HEK293 (cell line): ENCODE results near the gene TGFB1I1.

Source experiments
- CTCF ChIA-PET: fragments of 350-600 bp; formaldehyde crosslinking; extraction: SDS; loops from one replicate; lab custom pipeline; 2021; ENCODE audit warnings: antibody characterized with exemption; lab: Yijun Ruan, JAX
- POLR2A ChIA-PET: fragments of 300-600 bp; formaldehyde crosslinking; extraction: SDS; loops from one replicate; lab custom pipeline; 2020; ENCODE audit warnings: antibody characterized with exemption, inconsistent platforms; lab: Yijun Ruan, JAX
- H3K27ac ChIP-seq: fragments of 200-500 bp; sonication (Bioruptor generic); 2 replicates; pipeline ENCODE4 v1.5.1; 2014; ENCODE audit warnings: low read depth, low read length, control low read depth, inconsistent platforms; ENCODE audit errors: extremely low read depth
- H3K36me3 ChIP-seq, 2 experiments: fragments of 200-500 bp in 1 of 2; sonication (Bioruptor generic) in 1 of 2; 1 replicate in 1 of 2; 2 replicates in 1 of 2; pipeline ENCODE4 v1.5.1; 2014 to 2017; ENCODE audit warnings: inconsistent platforms in 2 of 2, low read length in 2 of 2; ENCODE audit not compliant: control insufficient read depth in 2 of 2, insufficient read depth in 1 of 2
- H3K4me1 ChIP-seq: fragments of 200-500 bp; sonication (Bioruptor generic); 2 replicates; pipeline ENCODE4 v1.5.1; 2014; ENCODE audit warnings: mild to moderate bottlenecking, low read length, inconsistent platforms; ENCODE audit not compliant: control insufficient read depth, insufficient read depth
- H3K4me3 ChIP-seq: 2 replicates; pipeline ENCODE4 v1.5.1; 2011; ENCODE audit warnings: low read depth, mild to moderate bottlenecking, control low read depth, low read length, moderate library complexity
- H3K9me3 ChIP-seq: fragments of 200-500 bp; sonication (Bioruptor generic); 2 replicates; pipeline ENCODE4 v1.5.1; 2014; ENCODE audit warnings: low read depth, low read length, inconsistent platforms; ENCODE audit not compliant: control insufficient read depth, insufficient read depth
- GLI2 ChIP-seq: fragments of 450-650 bp; formaldehyde crosslinking; IDR thresholded peaks from 2 replicates; pipeline ENCODE4; 2017; ENCODE audit warnings: missing biosample characterization, missing genetic modification characterization, low read depth, borderline replicate concordance
- KLF1 ChIP-seq: fragments of 450-650 bp; formaldehyde crosslinking; IDR thresholded peaks from 2 replicates; pipeline ENCODE4 v1.5.1; 2016; ENCODE audit warnings: missing biosample characterization, missing genetic modification characterization
- OVOL3 ChIP-seq: fragments of 450-650 bp; formaldehyde crosslinking; IDR thresholded peaks from 2 replicates; pipeline ENCODE4 v1.5.1; 2016; ENCODE audit warnings: missing biosample characterization, missing genetic modification characterization
- REST ChIP-seq: fragments of 450-650 bp; formaldehyde crosslinking; IDR thresholded peaks from 2 replicates; pipeline ENCODE4 v1.5.1; 2016; ENCODE audit warnings: missing biosample characterization, missing genetic modification characterization
- ZBTB17 ChIP-seq: fragments of 450-650 bp; formaldehyde crosslinking; IDR thresholded peaks from 2 replicates; pipeline ENCODE4 v1.5.1; 2016; ENCODE audit warnings: missing biosample characterization, missing genetic modification characterization
- ZBTB48 ChIP-seq: fragments of 450-650 bp; formaldehyde crosslinking; IDR thresholded peaks from 2 replicates; pipeline ENCODE4 v1.5.1; 2016; ENCODE audit warnings: missing biosample characterization, missing genetic modification characterization
- ZBTB49 ChIP-seq: fragments of 450-650 bp; formaldehyde crosslinking; IDR thresholded peaks from 2 replicates; pipeline ENCODE4 v1.5.1; 2016; ENCODE audit warnings: missing biosample characterization, missing genetic modification characterization, low read depth
- ZIC2 ChIP-seq: fragments of 450-650 bp; formaldehyde crosslinking; IDR thresholded peaks from 2 replicates; pipeline ENCODE4 v1.5.1; 2016; ENCODE audit warnings: missing biosample characterization, missing genetic modification characterization
- ZNF133 ChIP-seq: fragments of 450-650 bp; formaldehyde crosslinking; IDR thresholded peaks from 2 replicates; pipeline ENCODE4 v1.5.1; 2016; ENCODE audit warnings: missing biosample characterization, missing genetic modification characterization
- ZNF19 ChIP-seq: fragments of 450-650 bp; formaldehyde crosslinking; IDR thresholded peaks from 2 replicates; pipeline ENCODE4; 2016; ENCODE audit warnings: missing biosample characterization, missing genetic modification characterization, low read depth
- ZNF362 ChIP-seq: fragments of 450-650 bp; formaldehyde crosslinking; IDR thresholded peaks from 2 replicates; pipeline ENCODE4 v1.5.1; 2016; ENCODE audit warnings: missing biosample characterization, missing genetic modification characterization
- ZNF398 ChIP-seq: fragments of 450-650 bp; formaldehyde crosslinking; IDR thresholded peaks from 2 replicates; pipeline ENCODE4 v1.5.1; 2017; ENCODE audit warnings: missing biosample characterization, missing genetic modification characterization
- ZNF473 ChIP-seq: fragments of 450-650 bp; formaldehyde crosslinking; IDR thresholded peaks from 2 replicates; pipeline ENCODE4 v1.5.1; 2017; ENCODE audit warnings: missing biosample characterization, missing genetic modification characterization
- ZNF555 ChIP-seq: fragments of 450-650 bp; formaldehyde crosslinking; conservative IDR thresholded peaks from 2 replicates; pipeline ENCODE4 v1.5.1; 2017; ENCODE audit warnings: missing biosample characterization, mild to moderate bottlenecking, missing genetic modification characterization, inconsistent platforms
- ZNF626 ChIP-seq: fragments of 450-650 bp; sonication (Bioruptor Pico); formaldehyde crosslinking; IDR thresholded peaks from 2 replicates; pipeline ENCODE4 v1.5.1; 2018; ENCODE audit warnings: missing biosample characterization, missing genetic modification characterization, inconsistent platforms
- ZNF654 ChIP-seq: fragments of 450-650 bp; formaldehyde crosslinking; IDR thresholded peaks from 2 replicates; pipeline ENCODE4 v1.5.1; 2016; ENCODE audit warnings: low read depth, missing biosample characterization, missing genetic modification characterization
- ZNF664 ChIP-seq: fragments of 450-650 bp; formaldehyde crosslinking; IDR thresholded peaks from 2 replicates; pipeline ENCODE4 v1.5.1; 2016; ENCODE audit warnings: missing biosample characterization, missing genetic modification characterization
- ZNF701 ChIP-seq: fragments of 450-650 bp; formaldehyde crosslinking; IDR thresholded peaks from 2 replicates; pipeline ENCODE4 v1.5.1; 2016; ENCODE audit warnings: missing biosample characterization, missing genetic modification characterization
- ZNF707 ChIP-seq: fragments of 450-650 bp; formaldehyde crosslinking; IDR thresholded peaks from 2 replicates; pipeline ENCODE4 v1.5.1; 2016; ENCODE audit warnings: missing biosample characterization, missing genetic modification characterization

The TGFB1I1 gene

GRCh38 chr16:31461201-31461920 lies 10.6 kb upstream of the TGFB1I1 start:
- no peak overlapping the region for H3K27ac ChIP-seq
- ChIA-PET CTCF (interaction anchor here (0.8 to 2.4 kb wide), 15 partner anchors 7 to 508 kb away, joined by 3 to 13 read pairs (median 5); partner anchors contain the start of genes SLC5A2 and ZNF843), POLR2A (interaction anchor here (0.9 to 2.0 kb wide), 4 partner anchors 11 to 387 kb away, joined by 3 to 10 read pairs (median 4); partner anchors contain the start of genes KAT8, RUSF1, TGFB1I1 and ZNF646)
- H3K4me1 ChIP-seq: 0 out of 2 replicates have a peak, but pooled peaks cover 3% of the 10 kb centered on the region
- no peak overlapping the region for H3K4me3 ChIP-seq
- TF ChIP-seq GLI2 (tag by site-specific recombination) (no peak), ZBTB49 (tag by site-specific recombination) (no peak), REST (tag by site-specific recombination) (no peak), ZNF398 (tag by site-specific recombination) (no peak), ZNF133 (no peak), ZNF555 (no peak), ZNF654 (tag by site-specific recombination) (no peak), ZNF362 (tag by site-specific recombination) (no peak), ZNF626 (no peak), ZBTB48 (tag by site-specific recombination) (no peak), ZNF19 (tag by site-specific recombination) (no peak), OVOL3 (tag by site-specific recombination) (no peak), ZNF701 (tag by site-specific recombination) (no peak), ZNF664 (tag by site-specific recombination) (no peak), ZNF707 (tag by site-specific recombination) (no peak), KLF1 (tag by site-specific recombination) (no peak), ZIC2 (tag by site-specific recombination) (no peak), ZBTB17 (tag by site-specific recombination) (no peak), ZNF473 (tag by site-specific recombination) (no peak)
- no peaks in the 10 kb centered on the region for H3K9me3 ChIP-seq
- peaks cover 0 to 54% of the 10 kb centered on the region in 2 experiments; a peak in 2 of 3 replicates for H3K36me3 ChIP-seq
